DMS153 (cell line): ENCODE measurements around the gene E2F3.
A peak's percentile ranks its signal among the peaks of the same experiment; 100 is the strongest.

ENCODE experiments used
- DNase-seq: peaks from one replicate; lab custom pipeline; 2025; lab: John Stamatoyannopoulos, UW

The E2F3 gene

GRCh38 chr6:20402342-20403069 lies 827 bp downstream of the E2F3 start:
- DNase-seq, result no peak

- peak; percentile 83 for DNase-seq
These were observed 1.5 kb downstream of the E2F3 start for GRCh38 chr6:20403070-20403765.

DNA sequence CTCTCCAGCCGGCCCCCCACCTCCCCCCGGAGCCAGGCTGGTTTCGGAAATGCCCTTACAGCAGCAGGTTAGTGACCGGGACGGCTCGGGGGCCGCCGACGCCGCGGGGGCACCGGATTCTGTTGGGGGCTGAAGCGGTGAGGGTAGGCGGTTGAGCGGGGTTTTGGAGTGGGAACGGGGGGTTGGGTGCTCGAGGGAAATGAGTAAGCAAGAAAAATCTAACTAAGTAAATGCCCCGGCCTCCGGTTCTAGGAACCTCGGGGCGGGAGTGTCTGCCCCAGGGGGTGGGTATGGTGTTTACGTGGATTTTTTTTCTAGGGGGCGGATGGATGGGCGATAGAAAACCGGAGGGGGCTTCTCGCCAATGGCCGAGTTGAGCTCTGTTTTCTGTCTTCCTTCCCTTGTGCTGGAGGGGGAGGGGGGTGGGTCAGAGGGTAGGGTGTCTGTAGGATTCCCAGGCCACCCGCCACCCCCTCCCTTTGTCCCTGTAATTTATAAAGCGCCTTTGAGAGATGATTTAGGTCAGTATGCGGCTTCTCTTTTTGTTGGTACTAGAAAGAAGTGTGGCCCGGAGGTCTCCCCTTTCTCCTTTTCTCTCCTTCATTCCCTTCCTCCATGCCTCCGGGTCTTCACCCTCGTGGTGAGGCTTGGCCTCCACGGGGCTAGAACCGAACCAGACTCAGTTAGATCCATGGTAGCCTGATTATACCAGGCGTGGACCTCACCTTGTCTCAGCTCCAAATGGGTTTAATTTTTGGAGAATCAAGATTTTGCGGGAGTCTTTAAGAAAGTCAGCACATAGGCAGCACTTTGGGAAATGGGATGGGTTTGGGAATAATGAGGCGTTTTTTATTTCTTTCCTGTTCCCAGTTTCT lies 2.3 kb downstream of the E2F3 start:
- peak; percentile 25 for DNase-seq

DNA sequence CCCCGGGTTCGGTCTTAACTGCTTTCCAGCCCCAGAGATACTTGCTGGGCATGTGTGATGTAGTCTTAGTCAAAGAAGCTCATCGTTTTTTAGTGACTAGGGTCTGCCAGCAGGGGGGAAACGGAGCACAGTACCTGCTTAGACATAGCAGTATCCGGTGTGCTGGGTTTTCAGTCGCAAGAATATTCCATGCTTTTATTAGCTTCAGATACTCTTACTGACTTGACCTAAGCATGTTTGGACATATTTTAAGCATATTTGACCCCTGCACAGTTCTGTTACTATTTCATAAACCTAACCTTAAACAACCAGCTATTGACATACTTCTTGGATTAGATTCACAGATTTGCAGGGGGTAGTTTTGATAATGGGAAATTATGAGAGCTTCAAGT lies 3.0 kb downstream of the E2F3 start:
- DNase-seq, result peak; percentile 40

GRCh38 chr6:20408851-20409250 lies 7.2 kb downstream of the E2F3 start:
- no peak for DNase-seq

GRCh38 chr6:20409427-20409971 lies 7.8 kb downstream of the E2F3 start:
- DNase-seq, result no peak

GRCh38 chr6:20411544-20411943 lies 9.9 kb downstream of the E2F3 start:
- no peak for DNase-seq

DNA sequence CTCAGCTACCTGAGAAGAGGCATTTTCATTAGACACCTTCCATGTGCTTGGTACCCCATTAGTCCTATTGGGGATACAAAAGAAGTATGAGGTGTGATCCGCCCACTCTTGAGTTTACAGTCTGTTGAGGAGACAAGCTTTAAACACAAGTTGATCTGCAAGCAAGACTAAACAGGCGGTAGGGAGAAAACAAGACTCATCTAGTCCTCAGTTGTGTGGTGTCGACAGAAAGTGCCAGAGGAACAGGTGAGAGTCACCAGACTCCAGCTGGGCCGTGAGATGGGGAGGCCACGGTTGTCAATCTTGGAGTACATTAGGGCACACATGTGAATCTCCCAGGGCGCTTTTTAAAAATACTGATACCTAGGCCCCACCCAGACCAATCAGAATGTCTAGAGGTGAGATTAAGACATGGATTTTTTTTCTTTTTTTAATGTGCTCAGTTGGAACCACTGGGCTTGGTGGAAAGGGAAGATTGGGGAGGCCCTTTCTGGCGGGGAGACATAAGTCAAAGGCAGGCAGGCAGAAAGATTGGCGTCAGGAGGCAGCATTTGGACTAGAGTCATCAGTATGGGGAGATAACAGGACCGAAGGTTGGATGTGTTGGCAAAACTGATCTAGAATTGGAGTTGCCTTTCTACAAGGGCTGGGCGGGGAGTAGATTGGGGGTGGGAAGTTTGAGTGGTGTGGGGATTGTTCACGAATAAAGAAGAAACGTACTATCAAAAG lies 10.4 kb downstream of the E2F3 start:
- no peak for DNase-seq

DNA sequence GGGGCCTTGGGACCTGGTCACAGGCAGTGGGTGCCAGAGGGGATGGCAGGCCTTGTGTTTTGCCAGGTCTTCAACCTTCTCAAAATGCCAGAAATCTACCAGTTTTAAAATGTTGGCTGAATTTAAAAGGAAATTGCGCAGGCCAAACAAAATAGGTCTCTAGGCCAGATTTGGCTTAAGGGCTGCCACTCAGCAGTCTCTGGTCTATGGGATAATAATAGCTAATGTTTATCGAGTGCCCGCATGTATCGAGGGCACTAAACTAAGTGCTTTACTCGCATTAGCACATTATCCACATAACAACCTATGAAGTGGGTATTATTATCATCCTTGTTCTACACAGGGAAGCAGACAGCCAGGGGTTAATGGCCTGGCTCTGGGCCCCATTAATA lies 11.0 kb downstream of the E2F3 start:
- no peak for DNase-seq

DNA sequence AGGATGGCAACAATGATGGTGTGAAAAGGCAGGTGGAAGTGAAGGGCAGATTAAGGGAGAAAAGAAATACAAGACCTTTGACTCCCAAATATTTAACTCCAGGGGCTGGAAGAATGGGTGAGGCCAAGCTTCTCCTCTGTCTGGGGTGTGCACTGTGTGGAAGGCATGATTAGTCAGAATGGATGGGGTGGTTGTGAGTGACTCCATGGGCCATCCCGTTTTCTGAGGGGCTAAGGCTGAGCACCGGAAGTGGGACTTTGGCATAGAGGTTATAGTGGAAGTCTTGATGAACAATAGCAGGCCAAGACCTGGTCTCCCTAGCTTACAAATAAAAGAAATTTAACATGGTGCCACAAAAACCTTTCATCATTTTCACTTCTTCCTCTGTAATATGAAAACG lies 12.1 kb downstream of the E2F3 start:
- DNase-seq, result no peak

DNA sequence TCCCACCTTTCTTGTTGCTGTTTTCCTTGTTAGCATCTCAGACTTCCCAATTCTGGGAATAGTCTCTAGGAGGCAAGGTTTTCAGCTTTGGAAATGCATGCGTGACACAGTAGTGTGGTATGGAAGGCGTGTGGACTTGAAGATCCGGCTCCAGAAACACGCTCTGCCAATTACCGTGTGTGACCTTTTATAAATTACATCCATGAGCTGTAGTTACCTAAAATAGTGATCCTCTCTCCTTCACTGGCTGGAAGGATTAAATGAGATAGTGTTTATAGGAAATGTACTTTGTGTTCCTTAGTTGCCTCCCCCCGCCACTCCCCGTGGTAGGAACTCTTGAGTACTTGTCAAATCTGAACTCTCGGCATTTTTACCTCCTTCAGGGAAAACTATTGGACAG lies 13.0 kb downstream of the E2F3 start:
- no peak for DNase-seq

- DNase-seq, result no peak
These were observed 13.6 kb downstream of the E2F3 start for GRCh38 chr6:20415304-20415703.

GRCh38 chr6:20415712-20416454 lies 14.2 kb downstream of the E2F3 start:
- DNase-seq, result no peak

DNA sequence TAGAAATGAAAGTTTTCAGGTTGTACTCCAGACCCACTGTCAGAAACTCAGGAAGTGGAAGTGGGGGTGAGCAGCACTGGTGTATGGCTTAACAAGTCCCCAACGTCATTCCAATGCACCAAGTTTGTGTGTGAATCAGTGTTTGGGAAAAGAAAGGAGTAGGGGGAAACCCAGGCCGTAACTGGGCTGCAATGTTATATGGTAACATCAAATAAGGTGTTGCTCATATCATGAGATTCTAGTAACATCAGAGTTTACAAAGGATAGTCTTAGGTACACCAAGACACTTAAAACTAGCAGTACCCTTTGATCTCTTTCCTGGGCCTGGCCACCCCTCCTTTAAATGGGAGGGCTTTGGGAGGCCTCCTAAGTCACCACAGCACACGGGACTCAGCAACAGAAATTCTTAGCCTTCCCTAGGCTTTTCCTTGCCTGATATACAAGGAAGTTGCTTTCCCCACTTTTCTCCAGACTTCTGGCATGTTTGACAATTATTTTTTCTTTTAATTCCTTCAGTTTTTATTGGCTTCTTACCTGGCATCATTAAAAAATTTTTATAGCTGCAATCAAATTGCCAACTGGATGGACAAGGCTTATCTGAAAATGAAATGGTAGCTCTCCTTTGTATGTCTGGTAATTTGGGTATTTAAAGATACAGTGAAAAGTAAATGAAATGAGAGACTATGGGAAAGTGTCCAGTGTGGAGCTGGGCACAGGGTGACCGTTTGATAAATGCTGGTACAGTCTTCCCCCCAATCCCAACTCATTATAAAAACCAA lies 15.1 kb downstream of the E2F3 start:
- no peak for DNase-seq

DNA sequence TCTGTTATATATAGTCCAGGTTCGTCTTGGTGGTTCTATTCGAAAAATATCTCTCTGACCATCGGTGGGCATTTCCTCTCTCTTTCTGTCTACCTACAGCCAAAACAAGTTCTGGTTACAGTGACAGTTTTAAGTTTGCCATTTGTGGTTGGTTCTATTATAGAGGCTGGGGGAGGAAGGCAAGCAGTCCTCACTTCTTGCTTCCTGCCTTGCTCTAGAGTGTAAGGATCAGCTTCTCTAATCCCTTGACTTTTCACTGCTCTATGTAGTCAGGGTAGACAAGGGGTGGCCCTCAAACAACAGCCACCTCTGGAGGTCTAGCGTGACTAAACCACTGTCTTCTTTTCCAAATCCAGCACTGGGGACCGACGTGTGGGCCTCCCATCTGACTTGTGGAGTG lies 16.1 kb downstream of the E2F3 start:
- no peak for DNase-seq

GRCh38 chr6:20426177-20427082 lies 24.8 kb downstream of the E2F3 start:
- no peak for DNase-seq

DNA sequence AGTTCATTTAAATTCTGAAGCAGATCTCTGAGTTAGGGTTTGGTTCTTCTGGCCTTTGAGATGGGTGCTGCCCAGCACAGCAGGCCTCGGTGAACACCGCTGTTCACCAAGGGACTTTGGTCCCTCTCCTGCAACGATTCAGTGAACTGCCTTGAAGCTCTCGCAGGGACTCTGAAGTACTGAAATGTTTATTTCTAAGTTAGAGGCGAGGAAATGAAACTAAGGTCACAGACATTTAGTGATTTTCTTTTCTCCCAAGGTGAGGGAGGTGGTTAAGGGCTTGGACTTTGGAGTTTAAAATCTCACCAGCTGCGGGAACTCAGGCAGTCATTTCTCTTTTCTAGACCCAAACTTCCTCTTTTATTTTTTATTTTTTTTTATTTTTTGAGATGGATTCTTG lies 26.2 kb downstream of the E2F3 start:
- DNase-seq, result no peak

GRCh38 chr6:20432692-20433091 lies 31.0 kb downstream of the E2F3 start:
- DNase-seq, result no peak

DNA sequence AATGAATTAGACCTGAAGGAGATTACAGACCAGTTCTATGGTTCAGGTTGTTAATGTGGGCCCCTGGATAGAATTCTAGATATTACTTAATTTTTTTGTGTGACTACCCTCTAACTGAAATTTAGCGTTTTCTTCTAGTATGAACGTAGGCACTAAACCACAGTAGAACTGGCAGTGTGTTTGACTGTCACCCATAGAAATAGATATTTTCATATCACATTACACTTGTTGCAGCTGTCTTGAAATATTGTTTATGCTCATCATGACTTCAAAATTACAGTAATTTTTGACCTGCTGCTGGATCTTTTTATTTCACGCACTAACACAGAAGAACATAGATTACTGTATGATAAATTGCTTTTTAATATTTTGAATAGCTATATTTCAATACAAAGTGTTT lies 31.6 kb downstream of the E2F3 start:
- no peak for DNase-seq
